Sigmoid colon (tissue), 4 donors: ENCODE results near the gene MTR.

Experiments
- POLR2A ChIP-seq, 2 donors: fragments of 450-650 bp; IDR thresholded peaks; one replicate each; pipeline ENCODE4 v1.6.1; 2016; ENCODE audit warnings: antibody characterized with exemption in 2 of 2, mild to moderate bottlenecking in 2 of 2, moderate library complexity in 2 of 2
- POLR2AphosphoS5 ChIP-seq, 4 donors: sonication (generic); formaldehyde crosslinking; IDR thresholded peaks; one replicate each; pipeline ENCODE4 v1.6.1; 2017; ENCODE audit warnings: antibody characterized with exemption in 4 of 4
- TF ChIP-seq, protein P1 (sequence below), 4 experiments: fragments of 450-650 bp in 3 of 4; fragments of 200-600 bp in 1 of 4; IDR thresholded peaks; one replicate each; pipeline ENCODE4 v1.5.1; 2016 to 2019; ENCODE audit warnings: antibody characterized with exemption in 4 of 4, mild to moderate bottlenecking in 3 of 4, moderate library complexity in 2 of 4

DNA sequence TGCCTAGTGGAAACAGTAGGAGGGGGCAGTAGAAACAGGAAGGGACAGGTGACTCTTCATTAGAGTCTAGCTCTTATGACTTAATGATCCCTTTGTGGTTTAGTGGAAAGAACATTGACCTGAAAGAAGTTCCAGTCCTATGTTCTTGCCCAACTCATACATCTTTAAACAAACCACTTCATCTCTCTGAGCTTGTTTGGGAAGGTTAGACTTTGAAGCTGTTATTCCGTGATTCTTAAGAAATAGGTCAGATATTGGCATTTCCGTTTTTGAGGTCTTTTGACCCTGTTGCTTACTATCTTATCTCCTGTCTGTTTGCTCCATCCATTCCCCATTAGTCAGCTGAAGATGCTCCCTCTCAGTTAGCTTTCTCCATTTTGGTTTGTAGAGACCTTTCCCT, 38.5 kb downstream of the MTR start:
- TF ChIP-seq POLR2AphosphoS5 (IDR thresholded peaks at IDR 0.05) (no peak), POLR2A (IDR thresholded peaks at IDR 0.05) (no peak)
- TF ChIP-seq, protein P1, sequence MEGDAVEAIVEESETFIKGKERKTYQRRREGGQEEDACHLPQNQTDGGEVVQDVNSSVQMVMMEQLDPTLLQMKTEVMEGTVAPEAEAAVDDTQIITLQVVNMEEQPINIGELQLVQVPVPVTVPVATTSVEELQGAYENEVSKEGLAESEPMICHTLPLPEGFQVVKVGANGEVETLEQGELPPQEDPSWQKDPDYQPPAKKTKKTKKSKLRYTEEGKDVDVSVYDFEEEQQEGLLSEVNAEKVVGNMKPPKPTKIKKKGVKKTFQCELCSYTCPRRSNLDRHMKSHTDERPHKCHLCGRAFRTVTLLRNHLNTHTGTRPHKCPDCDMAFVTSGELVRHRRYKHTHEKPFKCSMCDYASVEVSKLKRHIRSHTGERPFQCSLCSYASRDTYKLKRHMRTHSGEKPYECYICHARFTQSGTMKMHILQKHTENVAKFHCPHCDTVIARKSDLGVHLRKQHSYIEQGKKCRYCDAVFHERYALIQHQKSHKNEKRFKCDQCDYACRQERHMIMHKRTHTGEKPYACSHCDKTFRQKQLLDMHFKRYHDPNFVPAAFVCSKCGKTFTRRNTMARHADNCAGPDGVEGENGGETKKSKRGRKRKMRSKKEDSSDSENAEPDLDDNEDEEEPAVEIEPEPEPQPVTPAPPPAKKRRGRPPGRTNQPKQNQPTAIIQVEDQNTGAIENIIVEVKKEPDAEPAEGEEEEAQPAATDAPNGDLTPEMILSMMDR (IDR thresholded peaks at IDR 0.05), result no peak
